Gastroesophageal sphincter (tissue), 3 donors: ENCODE data around the gene SEMA3C.

ENCODE experiments used
- CTCF ChIP-seq, 4 experiments: fragments of 200-600 bp in 2 of 4; fragments of 450-650 bp in 2 of 4; sonication (generic) in 1 of 4; IDR thresholded peaks; one replicate each; pipeline ENCODE4 v1.5.1; 2017 to 2019; ENCODE audit warnings: antibody characterized with exemption in 4 of 4, mild to moderate bottlenecking in 2 of 4, moderate library complexity in 2 of 4
- EP300 ChIP-seq: sonication (generic); formaldehyde crosslinking; IDR thresholded peaks from one replicate; pipeline ENCODE4 v1.6.1; 2017; ENCODE audit warnings: antibody characterized with exemption, mild to moderate bottlenecking
- POLR2A ChIP-seq, 2 donors: fragments of 450-650 bp; IDR thresholded peaks; one replicate each; pipeline ENCODE4 v1.6.1; 2017; ENCODE audit warnings: antibody characterized with exemption in 2 of 2, mild to moderate bottlenecking in 2 of 2, moderate library complexity in 1 of 2
- POLR2AphosphoS5 ChIP-seq: sonication (generic); formaldehyde crosslinking; IDR thresholded peaks from one replicate; pipeline ENCODE4 v1.6.1; 2017; ENCODE audit warnings: antibody characterized with exemption

GRCh38 chr7:80916770-80917741, 1.8 kb downstream of the SEMA3C start:
- TF ChIP-seq EP300 (no peak), CTCF (IDR thresholded peaks at IDR 0.05) (peak in 3 of 4 experiments; percentile 18 to 46 (median 26)), POLR2AphosphoS5 (no peak), POLR2A (IDR thresholded peaks at IDR 0.05) (no peak)
